Endothelial cell of umbilical vein (primary cell): ENCODE measurements around the gene BHLHE23. TPM values are rescaled to one million over a fixed set of nuclear protein-coding genes. Genes with fewer than 3 reads are reported as not detected.

ENCODE experiments used
- BruUV-seq: library from RNA; stranded (reverse); fragments of 400-500 nt; replicated peaks from 2 replicates; lab custom pipeline; 2021; lab: Mats Ljungman, UMichigan
- CTCF ChIA-PET: fragments of 300-600, 350-600 bp; sonication (Branson Sonifier 250); formaldehyde crosslinking; loops from one replicate; lab custom pipeline; 2021; ENCODE audit warnings: antibody characterized with exemption, inconsistent platforms; lab: Charles Lee
- POLR2A ChIA-PET: fragments of 300-600, 350-600 bp; sonication (Branson Sonifier 250); formaldehyde crosslinking; loops from one replicate; lab custom pipeline; 2021; ENCODE audit warnings: antibody characterized with exemption, inconsistent platforms; lab: Charles Lee
- DNase-seq: peaks from one replicate; pipeline ENCODE4 v3.0.0-alpha.2; 2011; ENCODE audit warnings: low read depth, low spot score
- FAIRE-seq: peaks from 2 replicates; lab custom pipeline; 2011; peaks lifted over from hg19 to GRCh38; lab: Jason Lieb, UNC
- H2AFZ ChIP-seq: 2 replicates; pipeline ENCODE4 v1.6.0; 2012; ENCODE audit warnings: low read depth, low read length, control low read depth, inconsistent platforms
- H3K27ac ChIP-seq: 2 replicates; pipeline ENCODE4 v1.5.1; 2011; ENCODE audit warnings: low read depth, mild to moderate bottlenecking, control low read depth, low read length, moderate library complexity; ENCODE audit not compliant: insufficient read depth
- H3K27me3 ChIP-seq, 2 experiments: 2 replicates each; pipeline versions ENCODE4 v1.6.0 to v1.6.1; 2011; ENCODE audit warnings: low read length in 2 of 2, mixed read lengths in 1 of 2; ENCODE audit not compliant: control insufficient read depth in 2 of 2, insufficient read depth in 2 of 2
- H3K36me3 ChIP-seq, 2 experiments: 2 replicates in 1 of 2; 3 replicates in 1 of 2; pipeline ENCODE4 v1.5.1; 2011; ENCODE audit warnings: low read length in 2 of 2, mild to moderate bottlenecking in 1 of 2, moderate library complexity in 1 of 2; ENCODE audit not compliant: control insufficient read depth in 2 of 2, insufficient read depth in 2 of 2; ENCODE audit errors: extremely low read depth in 1 of 2
- H3K4me1 ChIP-seq: 3 replicates; pipeline ENCODE4 v1.5.1; 2011; ENCODE audit warnings: mild to moderate bottlenecking, low read length; ENCODE audit not compliant: control insufficient read depth, insufficient read depth; ENCODE audit errors: extremely low read depth
- H3K4me2 ChIP-seq: 2 replicates; pipeline ENCODE4 v1.6.1; 2011; ENCODE audit warnings: low read length, control low read depth, mixed read lengths; ENCODE audit not compliant: insufficient read depth
- H3K4me3 ChIP-seq, 3 experiments: fragments of 200-600 bp in 1 of 3; sonication (generic), shearing (Covaris generic) in 1 of 3; replicated peaks in 1 of 3; 2 replicates each; pipeline ENCODE4 v1.5.1; 2011 to 2016; ENCODE audit warnings: control low read depth in 3 of 3, low read length in 3 of 3, mild to moderate bottlenecking in 2 of 3, inconsistent platforms in 1 of 3, low read depth in 1 of 3, moderate library complexity in 1 of 3; ENCODE audit not compliant: insufficient read depth in 1 of 3
- H3K79me2 ChIP-seq: 2 replicates; pipeline ENCODE4 v1.6.0; 2012; ENCODE audit warnings: low read length, inconsistent platforms; ENCODE audit not compliant: control insufficient read depth, insufficient read depth
- H3K9ac ChIP-seq: replicated peaks from 2 replicates; pipeline ENCODE3; 2011; ENCODE audit warnings: low read length, control low read depth; ENCODE audit not compliant: insufficient read depth; ENCODE audit errors: extremely low read depth
- H3K9me1 ChIP-seq: replicated peaks from 3 replicates; pipeline ENCODE4 v1.6.0; 2011; ENCODE audit warnings: mild to moderate bottlenecking, low read length; ENCODE audit not compliant: control insufficient read depth, insufficient read depth; ENCODE audit errors: extremely low read depth
- H3K9me3 ChIP-seq: replicated peaks from 2 replicates; pipeline ENCODE4 v1.5.1; 2012; ENCODE audit warnings: low read length, inconsistent platforms; ENCODE audit not compliant: control insufficient read depth, insufficient read depth
- H4K20me1 ChIP-seq: replicated peaks from 2 replicates; pipeline ENCODE3; 2011; ENCODE audit warnings: mild to moderate bottlenecking, low read length; ENCODE audit not compliant: control insufficient read depth, insufficient read depth; ENCODE audit errors: extremely low read depth
- CTCF ChIP-seq, 2 donors: IDR thresholded peaks; 1 replicate in 1 of 2; 2 replicates in 1 of 2; pipeline ENCODE4 v1.5.1; 2011; ENCODE audit warnings: low read length in 2 of 2, mild to moderate bottlenecking in 2 of 2, moderate library complexity in 2 of 2, control low read depth in 1 of 2, inconsistent platforms in 1 of 2, low read depth in 1 of 2; ENCODE audit not compliant: insufficient read depth in 1 of 2; ENCODE audit errors: extremely low read depth in 1 of 2
- EZH2 ChIP-seq: IDR thresholded peaks from 2 replicates; pipeline ENCODE4 v1.6.1; 2012; ENCODE audit warnings: borderline replicate concordance, low read depth, mild to moderate bottlenecking, moderate library complexity, low read length, inconsistent platforms; ENCODE audit not compliant: severe bottlenecking
- FOS ChIP-seq: IDR thresholded peaks from 2 replicates; pipeline ENCODE4 v1.6.1; 2011; ENCODE audit warnings: mild to moderate bottlenecking, low read length, moderate library complexity, borderline replicate concordance; ENCODE audit not compliant: insufficient read depth
- GATA2 ChIP-seq: IDR thresholded peaks from 2 replicates; pipeline ENCODE4 v1.7.0; 2011; ENCODE audit warnings: low read depth, mild to moderate bottlenecking, moderate library complexity, mixed read lengths, low read length; ENCODE audit not compliant: insufficient read length, insufficient read depth
- JUN ChIP-seq: IDR thresholded peaks from 2 replicates; pipeline ENCODE4 v1.6.1; 2011; ENCODE audit warnings: borderline replicate concordance, low read depth; ENCODE audit not compliant: insufficient read length, insufficient read depth
- MAX ChIP-seq: IDR thresholded peaks from 2 replicates; pipeline ENCODE4 v1.6.1; 2011; ENCODE audit not compliant: insufficient read depth, insufficient read length
- MYC ChIP-seq: IDR thresholded peaks from one replicate; pipeline ENCODE4 v1.6.1; 2011; ENCODE audit warnings: mild to moderate bottlenecking, low read depth, low read length
- POLR2A ChIP-seq: IDR thresholded peaks from 2 replicates; pipeline ENCODE4 v1.6.1; 2012; ENCODE audit warnings: low read depth, mild to moderate bottlenecking, control low read depth, low read length
- POLR2AphosphoS5 ChIP-seq: IDR thresholded peaks from 2 replicates; pipeline ENCODE4 v1.6.1; 2012; ENCODE audit warnings: low read depth, mild to moderate bottlenecking, control low read depth, low read length, moderate library complexity; ENCODE audit not compliant: insufficient read depth
- dilution Hi-C: fragments of 300-500 bp; cut with MboI; formaldehyde crosslinking; loops from one replicate; pipeline ENCODE4 v1.15.0; 2019; ENCODE audit warnings: low sequenced_read_pairs; ENCODE audit not compliant: extremely low pct_ligation_motif_present
- intact Hi-C: fragments of 100-400 bp; cut with micrococcal nuclease; formaldehyde crosslinking; loops from one replicate; pipeline ENCODE4 v1.10.0; 2022
- polyA plus RNA-seq, 4 experiments: library from polyadenylated mRNA; depleted of rRNA in 3 of 4; stranded (reverse) in 3 of 4; unstranded in 1 of 4; fragments of >200 nt; gene quantifications; 2 replicates each; pipeline versions ENCODE4 v1.2.1 to v1.2.3, GENCODE V29; 2011 to 2012; ENCODE audit warnings: missing spikeins in 1 of 4
- total RNA-seq: library from RNA; stranded (reverse); gene quantifications from 2 replicates; pipeline ENCODE4 v1.2.3, GENCODE V29; 2021

BHLHE23 gene
- total and polyA plus RNA-seq, 2 donors (not counting 3 experiments of a cell fraction or from before 2014, with no cell fraction given), result not detected

DNA sequence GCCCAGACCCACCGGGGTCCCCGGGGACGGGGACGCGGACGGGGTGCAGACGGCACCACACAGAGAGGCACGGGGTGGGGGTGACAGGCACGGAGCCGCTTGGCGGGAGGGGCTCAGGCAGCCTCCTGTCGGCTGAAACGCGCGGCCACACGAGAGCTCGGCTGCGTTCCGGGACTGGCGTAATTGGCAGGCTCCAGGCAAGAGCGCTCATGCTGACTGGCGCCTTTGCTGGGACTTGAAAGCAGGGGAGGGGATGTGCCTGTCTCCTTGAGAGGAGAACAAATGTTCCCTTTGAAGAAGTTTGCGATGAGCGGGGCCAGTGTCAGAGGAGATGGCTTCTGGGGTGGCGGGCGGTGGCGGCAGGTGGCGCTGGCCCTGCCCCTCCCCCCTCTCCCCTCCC, 25.8 kb downstream of the BHLHE23 start:
- FAIRE-seq (no peak), DNase-seq (no peak)
- Histone ChIP-seq H3K27me3 (peaks cover 20 to 24% of the 10 kb centered on the region in 2 experiments), H3K9me1 (no peaks in the 10 kb centered on the region), H3K36me3 (no peaks in the 10 kb centered on the region), H3K9me3 (no peaks in the 10 kb centered on the region), H3K4me2 (no peak overlapping the region), H2AFZ (no peak overlapping the region), H3K27ac (no peak overlapping the region), H4K20me1 (no peaks in the 10 kb centered on the region), H3K4me1 (no peaks in the 10 kb centered on the region), H3K4me3 (no peak overlapping the region), H3K9ac (no peak overlapping the region), H3K79me2 (no peaks in the 10 kb centered on the region)
- CTCF ChIA-PET, result interaction anchor here (1.1 to 4.0 kb wide), 2 partner anchors 9 to 28 kb away, joined by 3 to 18 read pairs; no protein-coding TSS in a partner anchor
- POLR2A ChIA-PET, result no interaction called here
- dilution Hi-C loops (no loop called here), intact Hi-C loops (no loop called here)
- BruUV-seq, result no TSS peak
- TF ChIP-seq GATA2, result no peak
- TF ChIP-seq FOS, result no peak
- TF ChIP-seq MYC, result no peak
- no peak for TF ChIP-seq POLR2AphosphoS5
- no peak for TF ChIP-seq MAX
- TF ChIP-seq JUN, result no peak
- TF ChIP-seq EZH2, result no peak
- no peak for TF ChIP-seq POLR2A
- TF ChIP-seq CTCF (IDR thresholded peaks at IDR 0.05; ENCODE audit: extremely low read depth in 1 of 2, insufficient read depth in 1 of 2, low read depth in 1 of 2, low read length in 2 of 2), result no peak
